Endothelial cell of umbilical vein (primary cell): ENCODE data around the gene DAW1. TPM values are rescaled to one million over a fixed set of nuclear protein-coding genes. Genes with fewer than 3 reads are reported as not detected.

Experiments
- BruUV-seq: library from RNA; stranded (reverse); fragments of 400-500 nt; replicated peaks from 2 replicates; lab custom pipeline; 2021; lab: Mats Ljungman, UMichigan
- CTCF ChIA-PET: fragments of 300-600, 350-600 bp; sonication (Branson Sonifier 250); formaldehyde crosslinking; loops from one replicate; lab custom pipeline; 2021; ENCODE audit warnings: antibody characterized with exemption, inconsistent platforms; lab: Charles Lee
- POLR2A ChIA-PET: fragments of 300-600, 350-600 bp; sonication (Branson Sonifier 250); formaldehyde crosslinking; loops from one replicate; lab custom pipeline; 2021; ENCODE audit warnings: antibody characterized with exemption, inconsistent platforms; lab: Charles Lee
- DNase-seq: peaks from one replicate; pipeline ENCODE4 v3.0.0-alpha.2; 2011; ENCODE audit warnings: low read depth, low spot score
- FAIRE-seq: peaks from 2 replicates; lab custom pipeline; 2011; peaks lifted over from hg19 to GRCh38; lab: Jason Lieb, UNC
- H2AFZ ChIP-seq: 2 replicates; pipeline ENCODE4 v1.6.0; 2012; ENCODE audit warnings: low read depth, low read length, control low read depth, inconsistent platforms
- H3K27ac ChIP-seq: 2 replicates; pipeline ENCODE4 v1.5.1; 2011; ENCODE audit warnings: low read depth, mild to moderate bottlenecking, control low read depth, low read length, moderate library complexity; ENCODE audit not compliant: insufficient read depth
- H3K27me3 ChIP-seq, 2 experiments: 2 replicates each; pipeline versions ENCODE4 v1.6.0 to v1.6.1; 2011; ENCODE audit warnings: low read length in 2 of 2, mixed read lengths in 1 of 2; ENCODE audit not compliant: control insufficient read depth in 2 of 2, insufficient read depth in 2 of 2
- H3K36me3 ChIP-seq, 2 experiments: 2 replicates in 1 of 2; 3 replicates in 1 of 2; pipeline ENCODE4 v1.5.1; 2011; ENCODE audit warnings: low read length in 2 of 2, mild to moderate bottlenecking in 1 of 2, moderate library complexity in 1 of 2; ENCODE audit not compliant: control insufficient read depth in 2 of 2, insufficient read depth in 2 of 2; ENCODE audit errors: extremely low read depth in 1 of 2
- H3K4me1 ChIP-seq: 3 replicates; pipeline ENCODE4 v1.5.1; 2011; ENCODE audit warnings: mild to moderate bottlenecking, low read length; ENCODE audit not compliant: control insufficient read depth, insufficient read depth; ENCODE audit errors: extremely low read depth
- H3K4me2 ChIP-seq: 2 replicates; pipeline ENCODE4 v1.6.1; 2011; ENCODE audit warnings: low read length, control low read depth, mixed read lengths; ENCODE audit not compliant: insufficient read depth
- H3K4me3 ChIP-seq, 3 experiments: fragments of 200-600 bp in 1 of 3; sonication (generic), shearing (Covaris generic) in 1 of 3; replicated peaks in 1 of 3; 2 replicates each; pipeline ENCODE4 v1.5.1; 2011 to 2016; ENCODE audit warnings: control low read depth in 3 of 3, low read length in 3 of 3, mild to moderate bottlenecking in 2 of 3, inconsistent platforms in 1 of 3, low read depth in 1 of 3, moderate library complexity in 1 of 3; ENCODE audit not compliant: insufficient read depth in 1 of 3
- H3K79me2 ChIP-seq: 2 replicates; pipeline ENCODE4 v1.6.0; 2012; ENCODE audit warnings: low read length, inconsistent platforms; ENCODE audit not compliant: control insufficient read depth, insufficient read depth
- H3K9ac ChIP-seq: replicated peaks from 2 replicates; pipeline ENCODE3; 2011; ENCODE audit warnings: low read length, control low read depth; ENCODE audit not compliant: insufficient read depth; ENCODE audit errors: extremely low read depth
- H3K9me1 ChIP-seq: replicated peaks from 3 replicates; pipeline ENCODE4 v1.6.0; 2011; ENCODE audit warnings: mild to moderate bottlenecking, low read length; ENCODE audit not compliant: control insufficient read depth, insufficient read depth; ENCODE audit errors: extremely low read depth
- H3K9me3 ChIP-seq: replicated peaks from 2 replicates; pipeline ENCODE4 v1.5.1; 2012; ENCODE audit warnings: low read length, inconsistent platforms; ENCODE audit not compliant: control insufficient read depth, insufficient read depth
- H4K20me1 ChIP-seq: replicated peaks from 2 replicates; pipeline ENCODE3; 2011; ENCODE audit warnings: mild to moderate bottlenecking, low read length; ENCODE audit not compliant: control insufficient read depth, insufficient read depth; ENCODE audit errors: extremely low read depth
- EZH2 ChIP-seq: IDR thresholded peaks from 2 replicates; pipeline ENCODE4 v1.6.1; 2012; ENCODE audit warnings: borderline replicate concordance, low read depth, mild to moderate bottlenecking, moderate library complexity, low read length, inconsistent platforms; ENCODE audit not compliant: severe bottlenecking
- FOS ChIP-seq: IDR thresholded peaks from 2 replicates; pipeline ENCODE4 v1.6.1; 2011; ENCODE audit warnings: mild to moderate bottlenecking, low read length, moderate library complexity, borderline replicate concordance; ENCODE audit not compliant: insufficient read depth
- JUN ChIP-seq: IDR thresholded peaks from 2 replicates; pipeline ENCODE4 v1.6.1; 2011; ENCODE audit warnings: borderline replicate concordance, low read depth; ENCODE audit not compliant: insufficient read length, insufficient read depth
- MYC ChIP-seq: IDR thresholded peaks from one replicate; pipeline ENCODE4 v1.6.1; 2011; ENCODE audit warnings: mild to moderate bottlenecking, low read depth, low read length
- POLR2AphosphoS5 ChIP-seq: IDR thresholded peaks from 2 replicates; pipeline ENCODE4 v1.6.1; 2012; ENCODE audit warnings: low read depth, mild to moderate bottlenecking, control low read depth, low read length, moderate library complexity; ENCODE audit not compliant: insufficient read depth
- dilution Hi-C: fragments of 300-500 bp; cut with MboI; formaldehyde crosslinking; loops from one replicate; pipeline ENCODE4 v1.15.0; 2019; ENCODE audit warnings: low sequenced_read_pairs; ENCODE audit not compliant: extremely low pct_ligation_motif_present
- intact Hi-C: fragments of 100-400 bp; cut with micrococcal nuclease; formaldehyde crosslinking; loops from one replicate; pipeline ENCODE4 v1.10.0; 2022
- polyA plus RNA-seq, 4 experiments: library from polyadenylated mRNA; depleted of rRNA in 3 of 4; stranded (reverse) in 3 of 4; unstranded in 1 of 4; fragments of >200 nt; gene quantifications; 2 replicates each; pipeline versions ENCODE4 v1.2.1 to v1.2.3, GENCODE V29; 2011 to 2012; ENCODE audit warnings: missing spikeins in 1 of 4
- total RNA-seq: library from RNA; stranded (reverse); gene quantifications from 2 replicates; pipeline ENCODE4 v1.2.3, GENCODE V29; 2021
- TF ChIP-seq, protein P1 (sequence below): IDR thresholded peaks from 2 replicates; pipeline ENCODE4 v1.6.1; 2011; ENCODE audit not compliant: insufficient read depth, insufficient read length
- TF ChIP-seq, protein P2 (sequence below), 2 donors: IDR thresholded peaks; 1 replicate in 1 of 2; 2 replicates in 1 of 2; pipeline ENCODE4 v1.5.1; 2011; ENCODE audit warnings: low read length in 2 of 2, mild to moderate bottlenecking in 2 of 2, moderate library complexity in 2 of 2, control low read depth in 1 of 2, inconsistent platforms in 1 of 2, low read depth in 1 of 2; ENCODE audit not compliant: insufficient read depth in 1 of 2; ENCODE audit errors: extremely low read depth in 1 of 2

The DAW1 gene
- total and polyA plus RNA-seq, 2 donors (not counting 3 experiments of a cell fraction or from before 2014, with no cell fraction given): 1.2 to 2.0 TPM

- no peaks in the 10 kb centered on the region for H3K36me3 ChIP-seq
- H3K4me1 ChIP-seq: peaks cover 4% of the 10 kb centered on the region
- dilution Hi-C loops (no loop called here), intact Hi-C loops (loop anchor here (5.0 to 10.0 kb wide), 3 partner anchors 410 to 1553 kb away; partner anchors contain the start of gene AGFG1)
- no peaks in the 10 kb centered on the region for H3K79me2 ChIP-seq
- CTCF ChIA-PET: interaction anchor here (0.7 to 1.8 kb wide), 3 partner anchors 8 to 224 kb away, joined by 4 to 8 read pairs (median 8); no protein-coding TSS in a partner anchor
- no peak overlapping the region for H3K27ac ChIP-seq
- no peaks in the 10 kb centered on the region for H3K9me1 ChIP-seq
- no TSS peak for BruUV-seq
- no peaks in the 10 kb centered on the region for H3K27me3 ChIP-seq
- H4K20me1 ChIP-seq: no peaks in the 10 kb centered on the region
- no peaks in the 10 kb centered on the region for H3K9me3 ChIP-seq
- POLR2A ChIA-PET: no interaction called here
- FAIRE-seq: no peak
- H3K4me2 ChIP-seq: no peak overlapping the region
- H3K4me3 ChIP-seq: no peak overlapping the region
- H3K9ac ChIP-seq: no peak overlapping the region
- peak; percentile 26 for DNase-seq
- TF ChIP-seq FOS: no peak
- no peak for TF ChIP-seq POLR2AphosphoS5
- no peak for TF ChIP-seq MYC
- no peak for TF ChIP-seq JUN
- no peak for TF ChIP-seq EZH2
- TF ChIP-seq, protein P1, sequence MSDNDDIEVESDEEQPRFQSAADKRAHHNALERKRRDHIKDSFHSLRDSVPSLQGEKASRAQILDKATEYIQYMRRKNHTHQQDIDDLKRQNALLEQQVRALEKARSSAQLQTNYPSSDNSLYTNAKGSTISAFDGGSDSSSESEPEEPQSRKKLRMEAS: no peak
- TF ChIP-seq, protein P2, sequence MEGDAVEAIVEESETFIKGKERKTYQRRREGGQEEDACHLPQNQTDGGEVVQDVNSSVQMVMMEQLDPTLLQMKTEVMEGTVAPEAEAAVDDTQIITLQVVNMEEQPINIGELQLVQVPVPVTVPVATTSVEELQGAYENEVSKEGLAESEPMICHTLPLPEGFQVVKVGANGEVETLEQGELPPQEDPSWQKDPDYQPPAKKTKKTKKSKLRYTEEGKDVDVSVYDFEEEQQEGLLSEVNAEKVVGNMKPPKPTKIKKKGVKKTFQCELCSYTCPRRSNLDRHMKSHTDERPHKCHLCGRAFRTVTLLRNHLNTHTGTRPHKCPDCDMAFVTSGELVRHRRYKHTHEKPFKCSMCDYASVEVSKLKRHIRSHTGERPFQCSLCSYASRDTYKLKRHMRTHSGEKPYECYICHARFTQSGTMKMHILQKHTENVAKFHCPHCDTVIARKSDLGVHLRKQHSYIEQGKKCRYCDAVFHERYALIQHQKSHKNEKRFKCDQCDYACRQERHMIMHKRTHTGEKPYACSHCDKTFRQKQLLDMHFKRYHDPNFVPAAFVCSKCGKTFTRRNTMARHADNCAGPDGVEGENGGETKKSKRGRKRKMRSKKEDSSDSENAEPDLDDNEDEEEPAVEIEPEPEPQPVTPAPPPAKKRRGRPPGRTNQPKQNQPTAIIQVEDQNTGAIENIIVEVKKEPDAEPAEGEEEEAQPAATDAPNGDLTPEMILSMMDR (IDR thresholded peaks at IDR 0.05; ENCODE audit: extremely low read depth in 1 of 2, insufficient read depth in 1 of 2, low read depth in 1 of 2, low read length in 2 of 2): no peak
- no peak overlapping the region for H2AFZ ChIP-seq
Observed at GRCh38 chr2:227881866-227882517, 10.6 kb downstream of the DAW1 start.
